PC-3 (cell line): Measurements from ENCODE around the gene DMD.

Source experiments
- EZH2phosphoT487 ChIP-seq: fragments of 300-600 bp; sonication (generic); IDR thresholded peaks from 2 replicates; pipeline ENCODE4 v1.6.1; 2018; ENCODE audit warnings: mild to moderate bottlenecking, antibody characterized with exemption, low read length, borderline replicate concordance
- TF ChIP-seq, protein P1 (sequence below): fragments of 300-600 bp; sonication (generic); conservative IDR thresholded peaks from 2 replicates; pipeline ENCODE4 v1.5.1; 2017; ENCODE audit warnings: antibody characterized with exemption, low read depth, mild to moderate bottlenecking, low read length

DNA sequence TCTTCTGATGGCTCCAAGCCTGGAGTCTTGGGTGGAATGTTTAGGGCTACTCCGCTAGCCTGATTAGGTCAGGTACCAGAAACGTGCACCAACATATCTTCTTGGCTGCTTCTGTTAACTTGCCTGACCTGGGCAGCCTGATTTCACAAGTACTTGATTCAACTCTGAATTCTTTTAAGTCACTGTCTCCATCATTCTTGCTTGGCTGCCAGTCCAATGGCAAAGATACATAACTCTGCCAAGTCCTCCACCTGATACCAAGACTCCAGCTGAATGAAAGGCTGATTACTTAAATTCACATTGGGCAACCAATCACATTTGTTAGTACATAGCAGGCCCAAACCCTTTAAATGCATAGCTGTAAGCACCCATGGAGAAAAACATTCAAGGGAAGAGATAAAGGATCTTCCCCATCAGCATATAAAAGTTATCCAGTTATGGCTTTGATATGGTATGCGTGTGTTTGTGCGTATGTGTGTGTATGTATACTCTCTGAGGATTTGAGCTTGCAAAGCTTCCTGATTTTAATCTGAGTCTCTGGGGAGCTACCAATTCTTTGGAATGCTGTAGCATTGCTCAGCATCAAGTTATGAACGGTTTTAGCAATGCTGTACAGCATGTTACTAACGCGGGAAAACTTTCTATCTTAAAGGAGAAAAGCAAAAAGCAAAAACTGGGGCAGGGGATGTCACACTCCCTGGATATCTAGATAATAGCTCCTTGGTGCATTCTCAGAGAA, 917.2 kb downstream of the DMD start:
- TF ChIP-seq, protein P1, sequence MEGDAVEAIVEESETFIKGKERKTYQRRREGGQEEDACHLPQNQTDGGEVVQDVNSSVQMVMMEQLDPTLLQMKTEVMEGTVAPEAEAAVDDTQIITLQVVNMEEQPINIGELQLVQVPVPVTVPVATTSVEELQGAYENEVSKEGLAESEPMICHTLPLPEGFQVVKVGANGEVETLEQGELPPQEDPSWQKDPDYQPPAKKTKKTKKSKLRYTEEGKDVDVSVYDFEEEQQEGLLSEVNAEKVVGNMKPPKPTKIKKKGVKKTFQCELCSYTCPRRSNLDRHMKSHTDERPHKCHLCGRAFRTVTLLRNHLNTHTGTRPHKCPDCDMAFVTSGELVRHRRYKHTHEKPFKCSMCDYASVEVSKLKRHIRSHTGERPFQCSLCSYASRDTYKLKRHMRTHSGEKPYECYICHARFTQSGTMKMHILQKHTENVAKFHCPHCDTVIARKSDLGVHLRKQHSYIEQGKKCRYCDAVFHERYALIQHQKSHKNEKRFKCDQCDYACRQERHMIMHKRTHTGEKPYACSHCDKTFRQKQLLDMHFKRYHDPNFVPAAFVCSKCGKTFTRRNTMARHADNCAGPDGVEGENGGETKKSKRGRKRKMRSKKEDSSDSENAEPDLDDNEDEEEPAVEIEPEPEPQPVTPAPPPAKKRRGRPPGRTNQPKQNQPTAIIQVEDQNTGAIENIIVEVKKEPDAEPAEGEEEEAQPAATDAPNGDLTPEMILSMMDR, result no peak
- TF ChIP-seq EZH2phosphoT487, result no peak
